PC-9 (cell line): ENCODE measurements around the gene SCARB1. TPM values are rescaled to one million over a fixed set of nuclear protein-coding genes. Genes with fewer than 3 reads are reported as not detected.

ENCODE experiments used
- BruUV-seq: library from RNA; stranded (reverse); fragments of 400-500 nt; replicated peaks from 2 replicates; lab custom pipeline; 2021; lab: Mats Ljungman, UMichigan
- CTCF ChIA-PET: fragments of 300-600 bp; sonication (Branson Sonifier 250); formaldehyde crosslinking; loops from one replicate; lab custom pipeline; 2022; ENCODE audit warnings: antibody characterized with exemption; lab: Charles Lee
- POLR2A ChIA-PET: fragments of 300-600 bp; sonication (Branson Sonifier 250); formaldehyde crosslinking; loops from one replicate; lab custom pipeline; 2022; ENCODE audit warnings: antibody characterized with exemption; ENCODE audit not compliant: unreplicated experiment; lab: Charles Lee
- DNase-seq, 2 experiments: peaks; one replicate each; pipeline versions ENCODE4 v3.0.0 to v3.0.0-alpha.2; 2015 to 2022; ENCODE audit warnings: mixed read lengths in 1 of 2
- H2AFZ ChIP-seq: fragments of 200-600 bp; sonication (generic); 2 replicates; pipeline ENCODE4 v1.8.1; 2017; ENCODE audit warnings: antibody characterized with exemption
- H3F3A ChIP-seq: fragments of 200-600 bp; sonication (generic); 2 replicates; pipeline ENCODE4 v1.8.1; 2017; ENCODE audit warnings: antibody characterized with exemption, mild to moderate bottlenecking, low read depth; ENCODE audit not compliant: insufficient read depth
- H3K27ac ChIP-seq: fragments of 200-600 bp; sonication (generic); 2 replicates; pipeline ENCODE4 v1.6.1; 2016; ENCODE audit warnings: mixed run types
- H3K27me3 ChIP-seq: fragments of 200-600 bp; sonication (generic); 2 replicates; pipeline ENCODE4 v1.6.1; 2016; ENCODE audit warnings: low read depth, mixed run types; ENCODE audit not compliant: insufficient read depth
- H3K36me3 ChIP-seq: fragments of 200-600 bp; sonication (generic); 2 replicates; pipeline ENCODE4 v1.6.1; 2016; ENCODE audit warnings: low read depth, mixed run types
- H3K4me1 ChIP-seq: fragments of 200-600 bp; sonication (generic); replicated peaks from 2 replicates; pipeline ENCODE4 v1.6.1; 2016; ENCODE audit warnings: mixed run types; ENCODE audit not compliant: insufficient read depth
- H3K4me2 ChIP-seq: fragments of 200-600 bp; sonication (generic); 2 replicates; pipeline ENCODE4 v1.6.1; 2017; ENCODE audit warnings: mixed run types
- H3K4me3 ChIP-seq: fragments of 200-600 bp; sonication (generic); 2 replicates; pipeline ENCODE4 v1.6.1; 2016; ENCODE audit warnings: mixed run types
- H3K79me2 ChIP-seq: fragments of 200-600 bp; sonication (generic); 2 replicates; pipeline ENCODE4 v1.6.1; 2017; ENCODE audit warnings: low read depth, mixed run types
- H3K9me2 ChIP-seq: fragments of 200-600 bp; sonication (generic); 2 replicates; pipeline ENCODE4 v1.8.1; 2017; ENCODE audit warnings: mild to moderate bottlenecking; ENCODE audit not compliant: insufficient read depth
- H3K9me3 ChIP-seq: fragments of 200-600 bp; sonication (generic); 2 replicates; pipeline ENCODE4 v1.8.1; 2016; ENCODE audit warnings: low read depth; ENCODE audit not compliant: insufficient read depth
- H4K20me1 ChIP-seq: fragments of 200-600 bp; sonication (generic); 2 replicates; pipeline ENCODE4 v1.8.1; 2017; ENCODE audit not compliant: insufficient read depth
- EZH2 ChIP-seq: fragments of 200-600 bp; sonication (generic); IDR thresholded peaks from 2 replicates; pipeline ENCODE4 v1.8.0; 2017; ENCODE audit warnings: antibody characterized with exemption, low read depth
- intact Hi-C: fragments of 100-400 bp; cut with micrococcal nuclease; formaldehyde crosslinking; loops from one replicate; pipeline ENCODE4 v1.10.0; 2022; ENCODE audit not compliant: unreplicated experiment
- total RNA-seq: library from RNA; stranded (reverse); gene quantifications from 2 replicates; pipeline ENCODE4 v1.2.3, GENCODE V29; 2021
- TF ChIP-seq, protein P1 (sequence below): fragments of 200-600 bp; sonication (generic); conservative IDR thresholded peaks from 2 replicates; pipeline ENCODE4 v1.6.1; 2017; ENCODE audit warnings: mixed run types, antibody characterized with exemption, mild to moderate bottlenecking, moderate library complexity

Gene SCARB1
- total RNA-seq, 1 experiment from 2014 or later = 49.6 TPM

DNA sequence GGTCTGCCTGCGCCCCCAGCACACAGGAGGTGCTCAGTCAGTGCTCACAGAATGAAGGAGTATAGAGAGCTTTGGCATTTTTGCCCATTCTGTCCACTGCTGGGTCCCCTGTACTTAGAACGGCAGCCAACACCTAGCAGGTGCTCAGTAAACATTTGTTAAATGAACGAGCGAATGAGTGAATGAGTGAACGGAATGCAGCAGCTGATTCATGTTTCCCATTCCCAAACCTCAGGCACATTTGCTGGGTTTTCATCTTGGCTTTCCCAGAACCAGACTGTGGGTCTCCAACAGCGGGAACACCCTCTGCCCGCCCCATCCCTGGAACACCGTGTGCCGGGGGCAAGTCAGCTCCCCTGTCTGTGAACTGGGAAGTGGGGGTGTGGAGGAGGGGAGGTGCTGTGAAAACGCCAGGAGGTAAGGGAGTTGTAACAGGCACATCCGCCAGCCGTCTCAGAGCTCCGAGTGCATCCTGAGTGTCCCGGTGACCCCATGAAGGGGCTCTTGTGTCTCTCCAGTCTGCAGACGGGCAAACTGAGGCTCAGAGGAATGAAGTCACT, 47.3 kb downstream of the SCARB1 start:
- H2AFZ ChIP-seq = no peak overlapping the region
- BruUV-seq = no TSS peak
- POLR2A ChIA-PET = interaction anchor here (0.6 kb wide), 1 partner anchor 177 kb away, joined by 3 read pairs; no protein-coding TSS in a partner anchor

DNA sequence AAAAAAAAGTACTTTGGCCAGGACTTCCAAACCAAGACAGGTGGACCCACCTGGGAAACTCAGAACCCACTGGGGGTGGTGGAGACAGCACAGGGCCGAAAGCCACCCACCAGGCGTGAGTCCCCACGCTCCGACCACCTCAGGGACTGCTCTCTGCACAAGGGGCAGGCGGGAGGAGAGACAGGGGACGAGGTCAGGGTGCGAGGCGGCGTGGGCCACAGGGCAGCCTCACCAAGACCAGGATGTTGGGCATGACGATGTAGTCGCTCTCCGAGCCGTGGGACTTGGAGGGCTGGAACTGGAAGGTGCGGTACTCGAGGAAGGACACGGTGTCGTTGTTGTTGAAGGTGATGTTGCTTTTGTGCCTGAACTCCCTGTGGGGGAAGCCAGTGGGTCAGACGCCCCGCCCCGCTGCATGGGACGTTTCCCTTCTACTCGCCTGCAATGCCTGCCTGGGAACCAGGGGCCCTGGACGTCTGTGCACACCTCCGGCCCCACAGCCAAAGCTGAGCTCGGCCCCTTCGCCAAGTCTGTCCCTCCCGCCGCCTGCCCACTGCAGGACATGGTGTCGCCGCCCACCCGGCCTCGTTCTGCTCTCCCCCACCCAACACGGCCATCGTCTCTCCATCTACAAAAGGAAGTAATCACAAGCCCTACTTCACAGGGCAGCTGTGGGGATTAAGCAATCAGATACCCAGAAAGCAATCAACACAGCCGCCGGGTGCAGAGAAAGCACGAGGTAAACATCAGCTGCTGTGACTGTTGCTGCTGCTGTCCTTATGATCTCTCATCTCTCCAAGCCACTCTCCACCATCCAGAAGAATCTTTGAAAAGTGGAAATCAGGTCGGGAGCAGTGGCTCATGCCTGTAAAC, 48.7 kb downstream of the SCARB1 start:
- no peaks in the 10 kb centered on the region for H3K36me3 ChIP-seq
- H3K27ac ChIP-seq = no peak overlapping the region
- no TSS peak for BruUV-seq
- no peaks in the 10 kb centered on the region for H3K27me3 ChIP-seq
- no peak overlapping the region for H2AFZ ChIP-seq
- no peak for TF ChIP-seq EZH2
- TF ChIP-seq, protein P1, sequence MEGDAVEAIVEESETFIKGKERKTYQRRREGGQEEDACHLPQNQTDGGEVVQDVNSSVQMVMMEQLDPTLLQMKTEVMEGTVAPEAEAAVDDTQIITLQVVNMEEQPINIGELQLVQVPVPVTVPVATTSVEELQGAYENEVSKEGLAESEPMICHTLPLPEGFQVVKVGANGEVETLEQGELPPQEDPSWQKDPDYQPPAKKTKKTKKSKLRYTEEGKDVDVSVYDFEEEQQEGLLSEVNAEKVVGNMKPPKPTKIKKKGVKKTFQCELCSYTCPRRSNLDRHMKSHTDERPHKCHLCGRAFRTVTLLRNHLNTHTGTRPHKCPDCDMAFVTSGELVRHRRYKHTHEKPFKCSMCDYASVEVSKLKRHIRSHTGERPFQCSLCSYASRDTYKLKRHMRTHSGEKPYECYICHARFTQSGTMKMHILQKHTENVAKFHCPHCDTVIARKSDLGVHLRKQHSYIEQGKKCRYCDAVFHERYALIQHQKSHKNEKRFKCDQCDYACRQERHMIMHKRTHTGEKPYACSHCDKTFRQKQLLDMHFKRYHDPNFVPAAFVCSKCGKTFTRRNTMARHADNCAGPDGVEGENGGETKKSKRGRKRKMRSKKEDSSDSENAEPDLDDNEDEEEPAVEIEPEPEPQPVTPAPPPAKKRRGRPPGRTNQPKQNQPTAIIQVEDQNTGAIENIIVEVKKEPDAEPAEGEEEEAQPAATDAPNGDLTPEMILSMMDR = no peak
- H3K79me2 ChIP-seq = no peaks in the 10 kb centered on the region
- CTCF ChIA-PET = no interaction called here
- no peaks in the 10 kb centered on the region for H4K20me1 ChIP-seq
- intact Hi-C loops = no loop called here
- no peak for DNase-seq
- H3K4me1 ChIP-seq = no peaks in the 10 kb centered on the region
- POLR2A ChIA-PET = interaction anchor here (0.5 kb wide), 1 partner anchor 1213 kb away, joined by 5 read pairs; no protein-coding TSS in a partner anchor
- H3K4me2 ChIP-seq = no peak overlapping the region
- H3F3A ChIP-seq = no peaks in the 10 kb centered on the region
- H3K4me3 ChIP-seq = no peak overlapping the region
- no peaks in the 10 kb centered on the region for H3K9me3 ChIP-seq
- H3K9me2 ChIP-seq = no peaks in the 10 kb centered on the region

More for the DNA sequence above, 47.3 kb downstream of the SCARB1 start:
- Histone ChIP-seq H3F3A (no peaks in the 10 kb centered on the region), H3K9me3 (no peaks in the 10 kb centered on the region), H3K4me3 (no peak overlapping the region), H4K20me1 (no peaks in the 10 kb centered on the region), H3K27me3 (no peaks in the 10 kb centered on the region), H3K4me1 (no peaks in the 10 kb centered on the region), H3K4me2 (no peak overlapping the region), H3K36me3 (no peaks in the 10 kb centered on the region), H3K27ac (no peak overlapping the region), H3K9me2 (no peaks in the 10 kb centered on the region), H3K79me2 (no peaks in the 10 kb centered on the region)
- no peak for DNase-seq
- intact Hi-C loops = no loop called here
- CTCF ChIA-PET = no interaction called here
- TF ChIP-seq, protein P1 = no peak
- no peak for TF ChIP-seq EZH2

DNA sequence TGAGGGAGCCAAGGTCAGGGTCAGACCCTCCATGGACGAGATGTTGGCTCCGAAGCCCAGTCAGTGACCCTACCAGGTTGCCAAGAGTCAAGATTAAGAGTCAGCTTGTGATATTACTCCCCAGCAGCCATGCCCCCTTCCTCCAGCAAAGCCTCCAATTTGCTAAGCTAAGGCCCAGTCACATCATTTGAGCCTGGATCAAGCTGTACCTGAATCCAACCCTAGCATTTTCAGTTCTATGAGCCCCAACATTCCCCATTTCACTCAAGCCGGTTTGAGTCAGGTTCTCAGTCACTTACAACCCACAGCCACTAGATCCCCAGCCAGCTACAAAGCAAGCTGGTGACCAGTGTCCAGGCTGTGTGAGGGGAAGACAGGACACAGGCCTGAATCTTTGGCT, 49.9 kb downstream of the SCARB1 start:
- H3K4me3 ChIP-seq = no peak overlapping the region
- CTCF ChIA-PET = no interaction called here
- H3K9me2 ChIP-seq = no peaks in the 10 kb centered on the region
- intact Hi-C loops = no loop called here
- TF ChIP-seq, protein P1 = no peak
- TF ChIP-seq EZH2 = no peak
- H3K4me2 ChIP-seq = no peak overlapping the region
- no TSS peak for BruUV-seq
- no peak overlapping the region for H2AFZ ChIP-seq
- DNase-seq = no peak
- no peaks in the 10 kb centered on the region for H3K4me1 ChIP-seq
- H3K36me3 ChIP-seq = no peaks in the 10 kb centered on the region
- no peaks in the 10 kb centered on the region for H4K20me1 ChIP-seq
- H3K79me2 ChIP-seq = no peaks in the 10 kb centered on the region
- H3K9me3 ChIP-seq = no peaks in the 10 kb centered on the region
- no peak overlapping the region for H3K27ac ChIP-seq
- no peaks in the 10 kb centered on the region for H3K27me3 ChIP-seq
- POLR2A ChIA-PET = no interaction called here
- H3F3A ChIP-seq = no peaks in the 10 kb centered on the region
